Dendritic cell treated with granulocyte-macrophage colony-stimulating factor and Interleukin-4, amounts not matched to agents 40 ng/mL and 50 ng/mL, for 4 days (primary cell): ENCODE data around the gene C2CD3.
"Not testable (repeated sequence)": the region's sequence is repeated elsewhere in the genome, so short reads cannot be mapped to it uniquely, and the experiment has no call there.

ENCODE experiments used
- H3K27ac Mint-ChIP-seq: one replicate; pipeline ENCODE4 v1.8.0; 2022; ENCODE audit warnings: mild to moderate bottlenecking, mixed read lengths
- H3K27me3 Mint-ChIP-seq: one replicate; pipeline ENCODE4 v1.8.0; 2022; ENCODE audit warnings: mild to moderate bottlenecking, mixed read lengths
- H3K36me3 Mint-ChIP-seq: one replicate; pipeline ENCODE4 v1.8.0; 2022; ENCODE audit warnings: low read depth, mixed read lengths
- H3K4me1 Mint-ChIP-seq: one replicate; pipeline ENCODE4 v1.8.0; 2022; ENCODE audit warnings: low read depth, mixed read lengths
- H3K4me3 Mint-ChIP-seq: one replicate; pipeline ENCODE4 v1.8.0; 2022; ENCODE audit warnings: mild to moderate bottlenecking, moderate library complexity, mixed read lengths
- H3K9me3 Mint-ChIP-seq: one replicate; pipeline ENCODE4 v1.8.0; 2022; ENCODE audit warnings: mixed read lengths
- intact Hi-C: fragments of 100-400 bp; cut with micrococcal nuclease; formaldehyde crosslinking; loops from one replicate; pipeline ENCODE4 v1.15.0; 2022

Gene C2CD3

GRCh38 chr11:74144592-74144991 is 26.2 kb downstream of the C2CD3 start:
- no peak overlapping the region for H3K27ac Mint-ChIP-seq
- H3K4me3 Mint-ChIP-seq = no peak overlapping the region
- no peaks in the 10 kb centered on the region for H3K4me1 Mint-ChIP-seq
- no peaks in the 10 kb centered on the region for H3K9me3 Mint-ChIP-seq
- intact Hi-C loops = no loop called here
- no peaks in the 10 kb centered on the region for H3K27me3 Mint-ChIP-seq
- peaks cover 11% of the 10 kb centered on the region for H3K36me3 Mint-ChIP-seq

- Mint-ChIP-seq H3K27me3 (no peaks in the 10 kb centered on the region), H3K27ac (no peak overlapping the region), H3K4me1 (no peaks in the 10 kb centered on the region), H3K4me3 (no peak overlapping the region), H3K36me3 (peaks cover 24% of the 10 kb centered on the region), H3K9me3 (no peaks in the 10 kb centered on the region)
- intact Hi-C loops = no loop called here
Measured at GRCh38 chr11:74142624-74143023, 28.2 kb downstream of the C2CD3 start.

- H3K27me3 Mint-ChIP-seq = no peaks in the 10 kb centered on the region
- no peak overlapping the region for H3K4me3 Mint-ChIP-seq
- H3K9me3 Mint-ChIP-seq = no peaks in the 10 kb centered on the region
- intact Hi-C loops = no loop called here
- no peaks in the 10 kb centered on the region for H3K4me1 Mint-ChIP-seq
- H3K36me3 Mint-ChIP-seq = peaks cover 28% of the 10 kb centered on the region
- H3K27ac Mint-ChIP-seq = no peak overlapping the region
Measured at GRCh38 chr11:74141908-74142307, 28.9 kb downstream of the C2CD3 start.

GRCh38 chr11:74141241-74141695 is 29.5 kb downstream of the C2CD3 start:
- Mint-ChIP-seq H3K27ac (no peak overlapping the region), H3K4me1 (no peaks in the 10 kb centered on the region), H3K27me3 (no peaks in the 10 kb centered on the region), H3K9me3 (no peaks in the 10 kb centered on the region), H3K36me3 (peaks cover 34% of the 10 kb centered on the region), H3K4me3 (no peak overlapping the region)
- intact Hi-C loops = no loop called here

- H3K4me3 Mint-ChIP-seq, H3K4me1 Mint-ChIP-seq, intact Hi-C loops, H3K9me3 Mint-ChIP-seq, H3K27ac Mint-ChIP-seq, H3K27me3 Mint-ChIP-seq: not testable (repeated sequence)
- peaks cover 38% of the 10 kb centered on the region for H3K36me3 Mint-ChIP-seq
Measured at GRCh38 chr11:74139919-74140431, 30.8 kb downstream of the C2CD3 start.

GRCh38 chr11:74139151-74139918 is 31.5 kb downstream of the C2CD3 start:
- Mint-ChIP-seq H3K4me3 (no peak overlapping the region), H3K27ac (no peak overlapping the region), H3K9me3 (no peaks in the 10 kb centered on the region), H3K4me1 (no peaks in the 10 kb centered on the region), H3K36me3 (peaks cover 38% of the 10 kb centered on the region), H3K27me3 (no peaks in the 10 kb centered on the region)
- intact Hi-C loops = no loop called here

- H3K27ac Mint-ChIP-seq = no peak overlapping the region
- no peaks in the 10 kb centered on the region for H3K4me1 Mint-ChIP-seq
- no peak overlapping the region for H3K4me3 Mint-ChIP-seq
- H3K9me3 Mint-ChIP-seq = no peaks in the 10 kb centered on the region
- H3K36me3 Mint-ChIP-seq = peaks cover 43% of the 10 kb centered on the region
- intact Hi-C loops = no loop called here
- no peaks in the 10 kb centered on the region for H3K27me3 Mint-ChIP-seq
Measured at GRCh38 chr11:74138572-74138971, 32.2 kb downstream of the C2CD3 start.

- Mint-ChIP-seq H3K4me3 (no peak overlapping the region), H3K27ac (no peak overlapping the region), H3K9me3 (no peaks in the 10 kb centered on the region), H3K36me3 (peaks cover 49% of the 10 kb centered on the region), H3K27me3 (no peaks in the 10 kb centered on the region), H3K4me1 (no peaks in the 10 kb centered on the region)
- intact Hi-C loops = no loop called here
Measured at GRCh38 chr11:74138021-74138420, 32.8 kb downstream of the C2CD3 start.

GRCh38 chr11:74135127-74135840 is 35.5 kb downstream of the C2CD3 start:
- Mint-ChIP-seq H3K27ac (no peak overlapping the region), H3K4me1 (no peaks in the 10 kb centered on the region), H3K9me3 (no peaks in the 10 kb centered on the region), H3K4me3 (no peak overlapping the region), H3K27me3 (no peaks in the 10 kb centered on the region), H3K36me3 (peaks cover 73% of the 10 kb centered on the region)
- intact Hi-C loops = no loop called here

GRCh38 chr11:74134661-74135060 is 36.1 kb downstream of the C2CD3 start:
- intact Hi-C loops = no loop called here
- peaks cover 79% of the 10 kb centered on the region for H3K36me3 Mint-ChIP-seq
- H3K9me3 Mint-ChIP-seq = no peaks in the 10 kb centered on the region
- H3K27me3 Mint-ChIP-seq = no peaks in the 10 kb centered on the region
- no peak overlapping the region for H3K27ac Mint-ChIP-seq
- H3K4me3 Mint-ChIP-seq = no peak overlapping the region
- no peaks in the 10 kb centered on the region for H3K4me1 Mint-ChIP-seq

GRCh38 chr11:74133436-74133835 is 37.4 kb downstream of the C2CD3 start:
- intact Hi-C loops = no loop called here
- Mint-ChIP-seq H3K27me3 (no peaks in the 10 kb centered on the region), H3K4me3 (no peak overlapping the region), H3K4me1 (no peaks in the 10 kb centered on the region), H3K9me3 (no peaks in the 10 kb centered on the region), H3K36me3 (peaks cover 79% of the 10 kb centered on the region), H3K27ac (no peak overlapping the region)

GRCh38 chr11:74132833-74133232 is 38.0 kb downstream of the C2CD3 start:
- no peaks in the 10 kb centered on the region for H3K4me1 Mint-ChIP-seq
- peak overlapping the region; percentile 14 for H3K27ac Mint-ChIP-seq
- H3K4me3 Mint-ChIP-seq = no peak overlapping the region
- H3K9me3 Mint-ChIP-seq = no peaks in the 10 kb centered on the region
- H3K27me3 Mint-ChIP-seq = no peaks in the 10 kb centered on the region
- peaks cover 73% of the 10 kb centered on the region for H3K36me3 Mint-ChIP-seq
- intact Hi-C loops = no loop called here

GRCh38 chr11:74129121-74129520 is 41.7 kb downstream of the C2CD3 start:
- H3K27ac Mint-ChIP-seq, H3K27me3 Mint-ChIP-seq, H3K4me3 Mint-ChIP-seq, H3K4me1 Mint-ChIP-seq, H3K9me3 Mint-ChIP-seq, intact Hi-C loops: not testable (repeated sequence)
- peaks cover 50% of the 10 kb centered on the region for H3K36me3 Mint-ChIP-seq

- H3K9me3 Mint-ChIP-seq = no peaks in the 10 kb centered on the region
- H3K27ac Mint-ChIP-seq = no peak overlapping the region
- no peaks in the 10 kb centered on the region for H3K27me3 Mint-ChIP-seq
- intact Hi-C loops = no loop called here
- no peak overlapping the region for H3K4me3 Mint-ChIP-seq
- peaks cover 20% of the 10 kb centered on the region for H3K36me3 Mint-ChIP-seq
- no peaks in the 10 kb centered on the region for H3K4me1 Mint-ChIP-seq
Measured at GRCh38 chr11:74123008-74123448, 47.8 kb downstream of the C2CD3 start.
